OCI-LY3 (cell line): ENCODE measurements around the gene TSPOAP1.
"Not testable (repeated sequence)": the region's sequence is repeated elsewhere in the genome, so short reads cannot be mapped to it uniquely, and the experiment has no call there.

ENCODE experiments used
- EZH2phosphoT487 ChIP-seq: fragments of 200-600 bp; shearing (Covaris generic); IDR thresholded peaks from 2 replicates; pipeline ENCODE4 v1.6.1; 2018; ENCODE audit warnings: antibody characterized with exemption, mixed run types, low read depth
- TF ChIP-seq, protein P1 (sequence below): fragments of 200-600, 300-600 bp; sonication (generic); IDR thresholded peaks from 2 replicates; pipeline ENCODE4 v1.5.1; 2014; ENCODE audit warnings: antibody characterized with exemption, low read length, low read depth

DNA sequence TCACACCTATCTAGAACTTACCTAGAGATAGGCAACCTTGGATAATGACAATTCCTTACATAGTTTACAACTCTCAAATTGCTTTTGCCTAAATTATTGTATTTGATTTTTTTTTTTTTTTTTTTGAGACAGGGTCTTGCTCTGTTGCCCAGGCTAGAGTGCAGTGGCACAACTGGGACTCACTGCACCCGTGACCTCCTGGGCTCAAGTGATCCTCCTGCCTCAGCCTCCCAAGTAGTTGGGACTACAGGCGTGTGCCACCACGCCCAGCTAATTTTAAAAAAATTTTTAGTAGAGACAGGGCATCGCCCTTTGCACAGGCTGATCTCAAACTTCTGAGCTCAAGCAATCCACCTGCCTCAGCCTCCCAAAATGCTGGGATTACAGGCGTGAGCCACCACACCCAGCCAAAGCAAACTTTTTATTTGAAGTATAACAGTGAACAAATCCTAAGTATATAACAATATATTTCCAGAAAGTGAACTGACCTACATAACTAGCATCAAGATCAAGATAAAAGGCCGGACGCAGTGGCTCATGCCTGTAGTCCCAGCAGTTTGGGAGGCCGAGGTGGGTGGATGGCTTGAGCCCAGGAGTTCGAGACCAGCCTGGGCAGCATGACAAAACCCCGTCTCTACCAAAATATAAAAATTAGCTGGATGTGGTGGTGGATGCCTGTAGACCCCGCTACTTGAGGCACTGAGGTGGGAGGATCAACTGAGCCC lies 12.7 kb upstream of the TSPOAP1 start:
- TF ChIP-seq, protein P1, sequence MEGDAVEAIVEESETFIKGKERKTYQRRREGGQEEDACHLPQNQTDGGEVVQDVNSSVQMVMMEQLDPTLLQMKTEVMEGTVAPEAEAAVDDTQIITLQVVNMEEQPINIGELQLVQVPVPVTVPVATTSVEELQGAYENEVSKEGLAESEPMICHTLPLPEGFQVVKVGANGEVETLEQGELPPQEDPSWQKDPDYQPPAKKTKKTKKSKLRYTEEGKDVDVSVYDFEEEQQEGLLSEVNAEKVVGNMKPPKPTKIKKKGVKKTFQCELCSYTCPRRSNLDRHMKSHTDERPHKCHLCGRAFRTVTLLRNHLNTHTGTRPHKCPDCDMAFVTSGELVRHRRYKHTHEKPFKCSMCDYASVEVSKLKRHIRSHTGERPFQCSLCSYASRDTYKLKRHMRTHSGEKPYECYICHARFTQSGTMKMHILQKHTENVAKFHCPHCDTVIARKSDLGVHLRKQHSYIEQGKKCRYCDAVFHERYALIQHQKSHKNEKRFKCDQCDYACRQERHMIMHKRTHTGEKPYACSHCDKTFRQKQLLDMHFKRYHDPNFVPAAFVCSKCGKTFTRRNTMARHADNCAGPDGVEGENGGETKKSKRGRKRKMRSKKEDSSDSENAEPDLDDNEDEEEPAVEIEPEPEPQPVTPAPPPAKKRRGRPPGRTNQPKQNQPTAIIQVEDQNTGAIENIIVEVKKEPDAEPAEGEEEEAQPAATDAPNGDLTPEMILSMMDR = not testable (repeated sequence)
- TF ChIP-seq EZH2phosphoT487 = not testable (repeated sequence)
